ENCODE data around the gene GNGT1. TPM values are rescaled to one million over a fixed set of nuclear protein-coding genes. Genes with fewer than 3 reads are reported as not detected.
"Not testable (repeated sequence)": the region's sequence is repeated elsewhere in the genome, so short reads cannot be mapped to it uniquely, and the experiment has no call there.

The GNGT1 gene
- total RNA-seq, 1 donor from 2014 or later = not detected

- Histone ChIP-seq H3K9me3 (replicated peaks) (no peaks in the 10 kb centered on the region), H3K4me1 (peaks cover 4% of the 10 kb centered on the region), H3K27me3 (ENCODE audit: low read depth) (no peaks in the 10 kb centered on the region), H3K27ac (replicated peaks) (no peak overlapping the region), H3K36me3 (no peaks in the 10 kb centered on the region), H3K4me3 (no peak overlapping the region)
- no peak for DNase-seq
- peak; percentile 87 for TF ChIP-seq CTCF (IDR thresholded peaks at IDR 0.05; ENCODE audit: borderline replicate concordance)
- intact Hi-C loops (cut with micrococcal nuclease) = loop anchor here (2.0 kb wide), 1 partner anchor 184 kb away; no protein-coding TSS in a partner anchor
Observed at GRCh38 chr7:93902777-93903423, 3.5 kb upstream of the GNGT1 start.

GRCh38 chr7:93910076-93910994 lies 4.0 kb downstream of the GNGT1 start:
- no peaks in the 10 kb centered on the region for H3K36me3 ChIP-seq
- intact Hi-C loops (cut with micrococcal nuclease) = no loop called here

GRCh38 chr7:93911242-93911641 lies 4.9 kb downstream of the GNGT1 start:
- H3K27ac ChIP-seq (replicated peaks) = peak overlapping the region; percentile 57
- intact Hi-C loops (cut with micrococcal nuclease); H3K4me3 ChIP-seq: not testable (repeated sequence)

More at GRCh38 chr7:93910076-93910994, 4.0 kb downstream of the GNGT1 start:
- H3K4me3 ChIP-seq = no peak overlapping the region
- DNase-seq = no peak
- peak overlapping the region; percentile 57 for H3K27ac ChIP-seq (replicated peaks)
- TF ChIP-seq CTCF (IDR thresholded peaks at IDR 0.05; ENCODE audit: borderline replicate concordance) = no peak
- peaks cover 33% of the 10 kb centered on the region for H3K4me1 ChIP-seq
- H3K9me3 ChIP-seq (replicated peaks) = no peaks in the 10 kb centered on the region
- H3K27me3 ChIP-seq (ENCODE audit: low read depth) = no peaks in the 10 kb centered on the region

GRCh38 chr7:93911661-93912060 lies 5.3 kb downstream of the GNGT1 start:
- DNase-seq; H3K9me3 ChIP-seq (replicated peaks); intact Hi-C loops (cut with micrococcal nuclease); H3K4me3 ChIP-seq; H3K27me3 ChIP-seq (ENCODE audit: low read depth); H3K36me3 ChIP-seq: not testable (repeated sequence)
- Histone ChIP-seq H3K27ac (replicated peaks) (peak overlapping the region; percentile 57), H3K4me1 (peaks cover 33% of the 10 kb centered on the region)

More at GRCh38 chr7:93911242-93911641, 4.9 kb downstream of the GNGT1 start:
- peaks cover 33% of the 10 kb centered on the region for H3K4me1 ChIP-seq
- H3K36me3 ChIP-seq; H3K9me3 ChIP-seq (replicated peaks); DNase-seq; H3K27me3 ChIP-seq (ENCODE audit: low read depth): not testable (repeated sequence)

GRCh38 chr7:93913197-93913596 lies 6.8 kb downstream of the GNGT1 start:
- DNase-seq = no peak
- TF ChIP-seq CTCF (IDR thresholded peaks at IDR 0.05; ENCODE audit: borderline replicate concordance) = no peak
- no peaks in the 10 kb centered on the region for H3K27me3 ChIP-seq (ENCODE audit: low read depth)
- no peaks in the 10 kb centered on the region for H3K9me3 ChIP-seq (replicated peaks)
- H3K4me3 ChIP-seq = no peak overlapping the region
- peaks cover 33% of the 10 kb centered on the region for H3K4me1 ChIP-seq
- intact Hi-C loops (cut with micrococcal nuclease) = no loop called here
- no peaks in the 10 kb centered on the region for H3K36me3 ChIP-seq
- peak overlapping the region; percentile 71 for H3K27ac ChIP-seq (replicated peaks)

GRCh38 chr7:93914581-93915066 lies 8.3 kb downstream of the GNGT1 start:
- no peak for DNase-seq
- TF ChIP-seq CTCF (IDR thresholded peaks at IDR 0.05; ENCODE audit: borderline replicate concordance) = no peak
- peaks cover 34% of the 10 kb centered on the region for H3K4me1 ChIP-seq
- no peaks in the 10 kb centered on the region for H3K27me3 ChIP-seq (ENCODE audit: low read depth)
- intact Hi-C loops (cut with micrococcal nuclease) = no loop called here
- no peaks in the 10 kb centered on the region for H3K36me3 ChIP-seq
- peak overlapping the region; percentile 18 for H3K4me3 ChIP-seq
- peak overlapping the region; percentile 71 for H3K27ac ChIP-seq (replicated peaks)
- no peaks in the 10 kb centered on the region for H3K9me3 ChIP-seq (replicated peaks)

- H3K27me3 ChIP-seq (ENCODE audit: low read depth); intact Hi-C loops (cut with micrococcal nuclease); H3K9me3 ChIP-seq (replicated peaks); DNase-seq; H3K36me3 ChIP-seq: not testable (repeated sequence)
- H3K27ac ChIP-seq (replicated peaks) = peak overlapping the region; percentile 71
- peak overlapping the region; percentile 18 for H3K4me3 ChIP-seq
- peaks cover 34% of the 10 kb centered on the region for H3K4me1 ChIP-seq
Observed at GRCh38 chr7:93915206-93915842, 9.0 kb downstream of the GNGT1 start.

GRCh38 chr7:93915888-93916287 lies 9.5 kb downstream of the GNGT1 start:
- DNase-seq; H3K36me3 ChIP-seq; intact Hi-C loops (cut with micrococcal nuclease); H3K9me3 ChIP-seq (replicated peaks); H3K27me3 ChIP-seq (ENCODE audit: low read depth); H3K4me3 ChIP-seq: not testable (repeated sequence)
- Histone ChIP-seq H3K27ac (replicated peaks) (peak overlapping the region; percentile 22), H3K4me1 (peaks cover 34% of the 10 kb centered on the region)

GRCh38 chr7:93916315-93916714 lies 9.9 kb downstream of the GNGT1 start:
- DNase-seq; H3K9me3 ChIP-seq (replicated peaks); H3K27me3 ChIP-seq (ENCODE audit: low read depth); H3K4me3 ChIP-seq; intact Hi-C loops (cut with micrococcal nuclease); H3K27ac ChIP-seq (replicated peaks); H3K36me3 ChIP-seq: not testable (repeated sequence)
- H3K4me1 ChIP-seq = peaks cover 34% of the 10 kb centered on the region
